ENCODE measurements around the gene CDH6.
"Not testable (repeated sequence)": the region's sequence is repeated elsewhere in the genome, so short reads cannot be mapped to it uniquely, and the experiment has no call there.

The CDH6 gene

GRCh38 chr5:31347552-31347905, 154.0 kb downstream of the CDH6 start:
- TF ChIP-seq CTCF (conservative IDR thresholded peaks at IDR 0.05; ENCODE audit: low read length): no peak
- H3K4me3 ChIP-seq (ENCODE audit: low read length): no peak overlapping the region
- DNase-seq (ENCODE audit: low read depth): peak; percentile 25

GRCh38 chr5:31350395-31350794, 156.9 kb downstream of the CDH6 start:
- no peak for TF ChIP-seq CTCF (conservative IDR thresholded peaks at IDR 0.05; ENCODE audit: low read length)
- no peak overlapping the region for H3K4me3 ChIP-seq (ENCODE audit: low read length)
- no peak for DNase-seq (ENCODE audit: low read depth)

DNA sequence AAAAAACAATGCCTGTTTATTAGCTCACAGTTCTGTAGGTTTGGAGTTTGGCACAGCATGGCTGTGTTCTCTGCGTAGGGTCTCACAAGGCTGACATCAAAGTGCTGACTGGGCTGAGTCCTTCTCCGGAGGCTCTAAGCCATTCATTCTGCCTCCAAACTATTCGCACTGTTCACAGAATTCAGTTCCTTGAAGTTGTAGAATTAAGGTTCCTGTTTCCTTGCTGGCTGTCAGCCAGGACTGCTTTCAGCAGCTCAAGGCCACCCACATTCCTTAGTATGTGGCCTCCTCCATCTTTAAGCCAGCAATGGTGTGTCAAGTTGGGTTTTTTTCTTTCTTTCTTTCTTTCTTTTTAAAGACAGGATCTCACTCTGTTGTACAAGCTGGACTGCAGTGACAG, 161.9 kb downstream of the CDH6 start:
- no peak overlapping the region for H3K4me3 ChIP-seq (ENCODE audit: low read length)
- TF ChIP-seq CTCF (conservative IDR thresholded peaks at IDR 0.05; ENCODE audit: low read length): no peak

DNA sequence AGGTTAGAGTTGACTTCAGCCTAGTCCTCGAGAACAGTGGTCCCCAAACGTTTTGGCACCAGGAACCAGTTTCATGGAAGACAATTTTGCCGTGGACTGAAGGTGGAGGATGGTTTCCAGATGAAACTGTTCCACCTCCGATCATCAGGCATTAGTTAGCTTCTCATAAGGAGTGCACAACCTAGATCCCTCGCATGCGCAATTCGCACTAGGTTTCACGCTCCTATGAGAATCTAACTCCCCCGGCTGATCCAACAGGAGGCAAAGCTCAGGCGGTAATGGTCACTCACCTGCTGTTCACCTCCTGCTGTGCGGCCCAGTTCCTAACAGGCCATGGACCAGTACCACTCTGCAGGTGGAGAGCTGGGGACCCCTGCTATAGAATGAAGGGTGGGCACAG, 163.6 kb downstream of the CDH6 start:
- DNase-seq (ENCODE audit: low read depth): no peak
- no peak overlapping the region for H3K4me3 ChIP-seq (ENCODE audit: low read length)
- TF ChIP-seq CTCF (conservative IDR thresholded peaks at IDR 0.05; ENCODE audit: low read length): no peak

More for the DNA sequence above, 161.9 kb downstream of the CDH6 start:
- DNase-seq (ENCODE audit: low read depth): no peak

GRCh38 chr5:31359839-31360238, 166.4 kb downstream of the CDH6 start:
- H3K4me3 ChIP-seq (ENCODE audit: low read length): no peak overlapping the region
- no peak for DNase-seq (ENCODE audit: low read depth)
- TF ChIP-seq CTCF (conservative IDR thresholded peaks at IDR 0.05; ENCODE audit: low read length): no peak

- H3K4me3 ChIP-seq (ENCODE audit: low read length): no peak overlapping the region
- TF ChIP-seq CTCF (conservative IDR thresholded peaks at IDR 0.05; ENCODE audit: low read length): no peak
- peak; percentile 83 for DNase-seq (ENCODE audit: low read depth)
Observed at GRCh38 chr5:31361234-31361633, 167.7 kb downstream of the CDH6 start.

- DNase-seq (ENCODE audit: low read depth): peak; percentile 54
Observed at GRCh38 chr5:31361704-31362528, 168.4 kb downstream of the CDH6 start.

More at GRCh38 chr5:31361704-31362528, 168.4 kb downstream of the CDH6 start:
- H3K4me3 ChIP-seq (ENCODE audit: low read length): not testable (repeated sequence)
